Measurements from ENCODE around the gene TJP2.

Gene TJP2

DNA sequence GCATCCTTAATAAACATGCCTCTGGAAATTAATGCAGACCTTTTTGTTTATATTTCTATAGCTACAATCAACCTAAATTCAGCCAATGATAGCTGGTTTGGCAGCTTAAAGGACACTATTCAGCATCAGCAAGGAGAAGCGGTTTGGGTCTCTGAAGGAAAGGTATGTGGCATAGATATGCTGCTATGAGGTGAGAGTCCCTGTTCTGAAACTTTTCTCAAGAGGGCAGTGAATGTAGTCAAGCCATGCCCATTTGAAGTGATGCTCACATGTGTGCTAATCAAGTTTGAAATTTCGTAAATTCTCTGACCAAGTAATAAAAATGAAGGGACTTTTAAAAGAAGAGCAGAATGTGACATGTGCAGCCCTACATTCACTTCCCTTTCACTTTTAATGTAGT lies 72.6 kb downstream of the TJP2 start:
- Mint-ChIP-seq H3K36me3 (ENCODE audit: low read depth) (peaks cover 13% of the 10 kb centered on the region), H3K27ac (no peak overlapping the region)
- DNase-seq (ENCODE audit: low spot score) = no peak

GRCh38 chr9:69248005-69248404 lies 73.9 kb downstream of the TJP2 start:
- peaks cover 14% of the 10 kb centered on the region for H3K36me3 Mint-ChIP-seq (ENCODE audit: low read depth)
- H3K27me3 Mint-ChIP-seq (ENCODE audit: low read depth) = no peaks in the 10 kb centered on the region

More for the DNA sequence above, 72.6 kb downstream of the TJP2 start:
- Mint-ChIP-seq H3K9me3 (no peaks in the 10 kb centered on the region), H3K4me1 (ENCODE audit: low read depth) (no peaks in the 10 kb centered on the region), H3K27me3 (ENCODE audit: low read depth) (no peaks in the 10 kb centered on the region), H3K4me3 (no peak overlapping the region)

DNA sequence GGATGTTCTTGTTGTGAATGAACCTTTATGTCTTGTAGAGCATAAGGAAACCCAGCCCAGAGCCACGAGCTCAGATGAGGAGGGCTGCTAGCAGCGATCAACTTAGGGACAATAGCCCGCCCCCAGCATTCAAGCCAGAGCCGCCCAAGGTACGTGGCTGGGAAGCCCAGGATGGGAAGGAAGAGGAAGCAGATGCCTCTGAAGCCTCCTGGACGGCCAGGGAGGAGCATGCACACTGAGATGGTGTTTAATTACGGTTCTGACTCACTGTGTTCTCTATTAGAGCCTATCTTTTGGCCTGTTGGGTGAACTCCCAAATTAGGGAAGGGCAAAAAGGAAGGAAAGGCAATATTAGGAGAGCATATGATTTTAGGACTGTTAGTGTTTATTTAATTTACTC lies 75.3 kb downstream of the TJP2 start:
- no peaks in the 10 kb centered on the region for H3K27me3 Mint-ChIP-seq (ENCODE audit: low read depth)
- H3K4me3 Mint-ChIP-seq = no peak overlapping the region
- H3K9me3 Mint-ChIP-seq = no peaks in the 10 kb centered on the region
- H3K4me1 Mint-ChIP-seq (ENCODE audit: low read depth) = no peaks in the 10 kb centered on the region
- H3K27ac Mint-ChIP-seq = no peak overlapping the region
- peaks cover 14% of the 10 kb centered on the region for H3K36me3 Mint-ChIP-seq (ENCODE audit: low read depth)
- DNase-seq (ENCODE audit: low spot score) = no peak

More at GRCh38 chr9:69248005-69248404, 73.9 kb downstream of the TJP2 start:
- Mint-ChIP-seq H3K27ac (no peak overlapping the region), H3K4me3 (no peak overlapping the region), H3K9me3 (no peaks in the 10 kb centered on the region), H3K4me1 (ENCODE audit: low read depth) (no peaks in the 10 kb centered on the region)
- no peak for DNase-seq (ENCODE audit: low spot score)

DNA sequence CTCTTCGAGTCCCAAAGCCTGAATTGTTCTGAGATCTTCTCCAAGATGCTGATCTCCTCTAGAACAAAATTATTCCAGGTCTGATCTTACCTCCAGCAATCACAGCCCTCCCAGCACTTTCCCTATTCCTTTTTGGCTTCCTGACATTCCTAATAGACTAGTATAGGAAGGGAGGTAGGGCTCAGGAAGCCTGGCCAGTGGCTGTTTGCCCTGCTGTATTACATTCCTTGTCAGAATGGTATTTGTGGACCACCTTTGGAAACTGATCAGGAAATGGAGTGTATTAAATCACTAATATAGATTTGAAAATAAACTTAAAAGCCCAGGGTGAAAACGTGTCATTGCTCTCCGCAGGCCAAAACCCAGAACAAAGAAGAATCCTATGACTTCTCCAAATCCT lies 76.6 kb downstream of the TJP2 start:
- no peak for DNase-seq (ENCODE audit: low spot score)
- peaks cover 14% of the 10 kb centered on the region for H3K36me3 Mint-ChIP-seq (ENCODE audit: low read depth)

GRCh38 chr9:69252436-69252835 lies 78.4 kb downstream of the TJP2 start:
- Mint-ChIP-seq H3K36me3 (ENCODE audit: low read depth) (peaks cover 7% of the 10 kb centered on the region), H3K27ac (no peak overlapping the region), H3K4me1 (ENCODE audit: low read depth) (no peaks in the 10 kb centered on the region), H3K9me3 (no peaks in the 10 kb centered on the region), H3K27me3 (ENCODE audit: low read depth) (no peaks in the 10 kb centered on the region), H3K4me3 (no peak overlapping the region)
- DNase-seq (ENCODE audit: low spot score) = no peak

More for the DNA sequence above, 76.6 kb downstream of the TJP2 start:
- H3K27me3 Mint-ChIP-seq (ENCODE audit: low read depth) = no peaks in the 10 kb centered on the region
- H3K27ac Mint-ChIP-seq = no peak overlapping the region
- no peaks in the 10 kb centered on the region for H3K9me3 Mint-ChIP-seq
- no peak overlapping the region for H3K4me3 Mint-ChIP-seq
- no peaks in the 10 kb centered on the region for H3K4me1 Mint-ChIP-seq (ENCODE audit: low read depth)

DNA sequence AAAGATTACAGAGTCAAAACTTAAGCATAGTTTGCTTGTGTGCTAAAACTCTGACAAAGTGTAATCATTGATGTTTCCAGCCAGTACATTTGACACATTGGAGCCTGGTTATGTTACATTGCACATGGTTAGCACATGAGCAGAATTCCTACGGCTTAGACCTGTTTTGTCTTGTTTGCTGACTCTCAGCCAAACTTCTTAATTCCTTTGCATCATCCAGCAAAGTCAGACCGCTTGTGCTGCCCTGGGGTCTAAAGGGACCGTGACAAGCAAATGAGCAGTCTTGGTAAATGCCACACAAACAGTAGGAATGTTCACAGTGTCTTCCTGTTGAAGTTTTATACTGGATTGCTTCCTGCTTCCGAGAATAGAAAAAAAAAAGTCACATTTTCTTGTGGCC lies 79.0 kb downstream of the TJP2 start:
- H3K27ac Mint-ChIP-seq = no peak overlapping the region
- no peaks in the 10 kb centered on the region for H3K9me3 Mint-ChIP-seq
- H3K27me3 Mint-ChIP-seq (ENCODE audit: low read depth) = no peaks in the 10 kb centered on the region
- no peak overlapping the region for H3K4me3 Mint-ChIP-seq
- no peaks in the 10 kb centered on the region for H3K4me1 Mint-ChIP-seq (ENCODE audit: low read depth)
- no peak for DNase-seq (ENCODE audit: low spot score)
- H3K36me3 Mint-ChIP-seq (ENCODE audit: low read depth) = peaks cover 5% of the 10 kb centered on the region

DNA sequence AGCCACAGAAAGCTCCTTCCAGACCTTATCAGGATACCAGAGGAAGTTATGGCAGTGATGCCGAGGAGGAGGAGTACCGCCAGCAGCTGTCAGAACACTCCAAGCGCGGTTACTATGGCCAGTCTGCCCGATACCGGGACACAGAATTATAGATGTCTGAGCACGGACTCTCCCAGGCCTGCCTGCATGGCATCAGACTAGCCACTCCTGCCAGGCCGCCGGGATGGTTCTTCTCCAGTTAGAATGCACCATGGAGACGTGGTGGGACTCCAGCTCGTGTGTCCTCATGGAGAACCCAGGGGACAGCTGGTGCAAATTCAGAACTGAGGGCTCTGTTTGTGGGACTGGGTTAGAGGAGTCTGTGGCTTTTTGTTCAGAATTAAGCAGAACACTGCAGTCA lies 80.1 kb downstream of the TJP2 start:
- no peaks in the 10 kb centered on the region for H3K9me3 Mint-ChIP-seq

GRCh38 chr9:69255591-69255990 lies 81.5 kb downstream of the TJP2 start:
- Mint-ChIP-seq H3K4me1 (ENCODE audit: low read depth) (no peaks in the 10 kb centered on the region), H3K9me3 (no peaks in the 10 kb centered on the region)

More for the DNA sequence above, 80.1 kb downstream of the TJP2 start:
- H3K4me1 Mint-ChIP-seq (ENCODE audit: low read depth) = no peaks in the 10 kb centered on the region
- no peak for DNase-seq (ENCODE audit: low spot score)
- no peaks in the 10 kb centered on the region for H3K27me3 Mint-ChIP-seq (ENCODE audit: low read depth)
- H3K27ac Mint-ChIP-seq = no peak overlapping the region
- H3K36me3 Mint-ChIP-seq (ENCODE audit: low read depth) = peaks cover 3% of the 10 kb centered on the region
- no peak overlapping the region for H3K4me3 Mint-ChIP-seq

GRCh38 chr9:69258551-69258950 lies 84.5 kb downstream of the TJP2 start:
- DNase-seq (ENCODE audit: low spot score) = no peak
- Mint-ChIP-seq H3K4me1 (ENCODE audit: low read depth) (no peaks in the 10 kb centered on the region), H3K27ac (no peak overlapping the region), H3K36me3 (ENCODE audit: low read depth) (no peaks in the 10 kb centered on the region), H3K27me3 (ENCODE audit: low read depth) (no peaks in the 10 kb centered on the region), H3K4me3 (no peak overlapping the region), H3K9me3 (no peaks in the 10 kb centered on the region)

More at GRCh38 chr9:69255591-69255990, 81.5 kb downstream of the TJP2 start:
- H3K27ac Mint-ChIP-seq = no peak overlapping the region
- H3K27me3 Mint-ChIP-seq (ENCODE audit: low read depth) = no peaks in the 10 kb centered on the region
- peaks cover 3% of the 10 kb centered on the region for H3K36me3 Mint-ChIP-seq (ENCODE audit: low read depth)
- H3K4me3 Mint-ChIP-seq = no peak overlapping the region
- no peak for DNase-seq (ENCODE audit: low spot score)

DNA sequence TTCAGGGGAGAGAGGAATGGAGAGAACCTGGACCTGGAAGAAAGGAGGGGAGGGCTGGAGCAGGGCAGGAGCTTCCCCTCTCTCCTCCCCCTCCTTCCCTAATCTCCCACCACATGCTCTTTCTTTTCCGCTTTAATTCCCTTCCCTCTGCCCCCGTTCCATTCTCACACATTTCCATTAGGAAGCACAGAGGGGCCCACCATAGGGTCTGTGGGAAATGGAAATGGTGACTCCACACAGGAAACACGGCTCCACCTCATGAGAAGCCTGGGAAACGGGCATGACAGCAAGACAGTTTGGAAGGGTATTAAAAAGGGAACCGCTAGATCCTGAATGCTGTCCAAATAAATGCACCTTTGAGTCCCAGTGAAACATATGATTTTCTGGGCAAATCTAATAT lies 86.1 kb downstream of the TJP2 start:
- H3K9me3 Mint-ChIP-seq = no peaks in the 10 kb centered on the region

DNA sequence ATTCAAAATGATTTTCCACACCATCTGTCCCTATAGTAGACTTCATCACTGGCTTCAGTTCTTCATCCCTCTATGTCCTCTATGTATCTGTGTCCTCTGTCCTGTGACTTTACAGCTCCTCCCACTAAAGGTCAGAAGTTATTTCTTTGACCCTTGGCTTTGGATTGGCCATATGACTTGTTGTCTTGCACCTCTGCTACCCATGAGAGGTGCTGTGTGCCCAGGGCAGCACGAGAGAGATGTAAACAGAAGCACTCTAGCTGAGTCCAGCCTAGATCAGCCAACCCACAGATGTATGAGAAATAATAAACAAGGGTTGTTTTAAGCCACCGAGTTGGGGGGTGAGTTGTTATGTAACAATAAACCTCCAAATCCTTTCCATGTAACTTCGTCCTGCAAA lies 87.6 kb downstream of the TJP2 start:
- no peak overlapping the region for H3K4me3 Mint-ChIP-seq
- H3K27ac Mint-ChIP-seq = no peak overlapping the region
- no peaks in the 10 kb centered on the region for H3K9me3 Mint-ChIP-seq
- no peak for DNase-seq (ENCODE audit: low spot score)
- no peaks in the 10 kb centered on the region for H3K4me1 Mint-ChIP-seq (ENCODE audit: low read depth)
- peaks cover 4% of the 10 kb centered on the region for H3K27me3 Mint-ChIP-seq (ENCODE audit: low read depth)
- no peaks in the 10 kb centered on the region for H3K36me3 Mint-ChIP-seq (ENCODE audit: low read depth)

More for the DNA sequence above, 86.1 kb downstream of the TJP2 start:
- Mint-ChIP-seq H3K4me1 (ENCODE audit: low read depth) (no peaks in the 10 kb centered on the region), H3K4me3 (no peak overlapping the region), H3K27me3 (ENCODE audit: low read depth) (peaks cover 2% of the 10 kb centered on the region), H3K36me3 (ENCODE audit: low read depth) (no peaks in the 10 kb centered on the region), H3K27ac (no peak overlapping the region)
- no peak for DNase-seq (ENCODE audit: low spot score)

- Mint-ChIP-seq H3K27me3 (ENCODE audit: low read depth) (peaks cover 4% of the 10 kb centered on the region), H3K4me3 (no peak overlapping the region), H3K27ac (no peak overlapping the region), H3K9me3 (no peaks in the 10 kb centered on the region), H3K4me1 (ENCODE audit: low read depth) (no peaks in the 10 kb centered on the region), H3K36me3 (ENCODE audit: low read depth) (no peaks in the 10 kb centered on the region)
- DNase-seq (ENCODE audit: low spot score) = no peak
These were observed 90.4 kb downstream of the TJP2 start for GRCh38 chr9:69264526-69264925.

GRCh38 chr9:69265891-69266290 lies 91.8 kb downstream of the TJP2 start:
- Mint-ChIP-seq H3K9me3 (no peaks in the 10 kb centered on the region), H3K4me1 (ENCODE audit: low read depth) (no peaks in the 10 kb centered on the region), H3K4me3 (no peak overlapping the region), H3K27ac (no peak overlapping the region), H3K36me3 (ENCODE audit: low read depth) (no peaks in the 10 kb centered on the region), H3K27me3 (ENCODE audit: low read depth) (peaks cover 4% of the 10 kb centered on the region)
- no peak for DNase-seq (ENCODE audit: low spot score)

GRCh38 chr9:69272212-69272611 lies 98.1 kb downstream of the TJP2 start:
- no peaks in the 10 kb centered on the region for H3K4me1 Mint-ChIP-seq (ENCODE audit: low read depth)
- no peaks in the 10 kb centered on the region for H3K27me3 Mint-ChIP-seq (ENCODE audit: low read depth)
- no peak overlapping the region for H3K27ac Mint-ChIP-seq
- no peaks in the 10 kb centered on the region for H3K36me3 Mint-ChIP-seq (ENCODE audit: low read depth)
- peaks cover 12% of the 10 kb centered on the region for H3K9me3 Mint-ChIP-seq
- no peak overlapping the region for H3K4me3 Mint-ChIP-seq
- DNase-seq (ENCODE audit: low spot score) = no peak

DNA sequence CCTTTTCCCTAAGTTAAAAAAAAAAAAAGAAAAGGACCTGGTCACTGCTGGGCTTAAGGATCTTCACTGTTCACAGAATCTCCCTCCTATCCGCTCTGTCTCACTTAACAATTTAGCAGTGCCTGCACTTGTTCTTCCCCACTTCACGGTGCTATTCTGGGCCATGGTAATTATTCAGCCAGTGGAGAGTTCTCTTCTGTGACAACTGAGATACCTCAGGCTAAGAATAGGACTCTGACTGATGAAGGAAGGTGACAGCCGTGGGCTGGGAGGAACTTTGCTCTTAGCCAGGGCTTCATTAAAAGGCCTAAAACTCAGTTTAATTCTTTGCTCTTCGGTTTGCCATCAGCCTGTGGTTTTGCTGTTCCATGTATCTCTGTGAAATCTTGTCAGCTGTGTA lies 99.1 kb downstream of the TJP2 start:
- Mint-ChIP-seq H3K27ac (no peak overlapping the region), H3K4me1 (ENCODE audit: low read depth) (no peaks in the 10 kb centered on the region), H3K36me3 (ENCODE audit: low read depth) (no peaks in the 10 kb centered on the region), H3K9me3 (peaks cover 17% of the 10 kb centered on the region), H3K4me3 (no peak overlapping the region), H3K27me3 (ENCODE audit: low read depth) (no peaks in the 10 kb centered on the region)
- DNase-seq (ENCODE audit: low spot score) = no peak
